Endothelial cell (in vitro differentiated cells): ENCODE data around the gene SCAF1. TPM values are rescaled to one million over a fixed set of nuclear protein-coding genes. Genes with fewer than 3 reads are reported as not detected.

Experiments used
- DNase-seq: peaks from one replicate; pipeline ENCODE4 v3.0.0; 2021; ENCODE audit warnings: low spot score
- H3K27ac Mint-ChIP-seq: one replicate; pipeline ENCODE4 v1.8.0; 2021; ENCODE audit warnings: mixed read lengths, inconsistent platforms; ENCODE audit not compliant: unreplicated experiment
- H3K27me3 Mint-ChIP-seq: one replicate; pipeline ENCODE4 v1.8.0; 2021; ENCODE audit warnings: mild to moderate bottlenecking, moderate library complexity, mixed read lengths, inconsistent platforms; ENCODE audit not compliant: unreplicated experiment
- H3K36me3 Mint-ChIP-seq: one replicate; pipeline ENCODE4 v1.8.0; 2021; ENCODE audit warnings: mild to moderate bottlenecking, low read depth, mixed read lengths, inconsistent platforms; ENCODE audit not compliant: unreplicated experiment
- H3K4me1 Mint-ChIP-seq: one replicate; pipeline ENCODE4 v1.8.0; 2021; ENCODE audit warnings: mild to moderate bottlenecking, mixed read lengths, inconsistent platforms; ENCODE audit not compliant: unreplicated experiment
- H3K4me3 Mint-ChIP-seq: one replicate; pipeline ENCODE4 v1.8.0; 2021; ENCODE audit warnings: mild to moderate bottlenecking, mixed read lengths, inconsistent platforms; ENCODE audit not compliant: unreplicated experiment
- H3K9me3 Mint-ChIP-seq: one replicate; pipeline ENCODE4 v1.8.0; 2021; ENCODE audit warnings: mixed read lengths, inconsistent platforms; ENCODE audit not compliant: unreplicated experiment
- total RNA-seq: library from RNA; stranded (reverse); fragmentation: NEBNext Ultra II Directional; extraction: Animal tissue kit (Norgen Biotek cat#: 25700); gene quantifications from one replicate; pipeline ENCODE4 v1.2.1, GENCODE V29; 2021; ENCODE audit not compliant: unreplicated experiment
- TF ChIP-seq, protein P1 (sequence below): fragments of 200-600 bp; sonication (generic); IDR thresholded peaks from one replicate; pipeline ENCODE4 v1.5.0; 2021; ENCODE audit warnings: antibody characterized with exemption; ENCODE audit not compliant: unreplicated experiment

SCAF1 gene
- total RNA-seq, 1 donor from 2014 or later = 90.3 TPM

DNA sequence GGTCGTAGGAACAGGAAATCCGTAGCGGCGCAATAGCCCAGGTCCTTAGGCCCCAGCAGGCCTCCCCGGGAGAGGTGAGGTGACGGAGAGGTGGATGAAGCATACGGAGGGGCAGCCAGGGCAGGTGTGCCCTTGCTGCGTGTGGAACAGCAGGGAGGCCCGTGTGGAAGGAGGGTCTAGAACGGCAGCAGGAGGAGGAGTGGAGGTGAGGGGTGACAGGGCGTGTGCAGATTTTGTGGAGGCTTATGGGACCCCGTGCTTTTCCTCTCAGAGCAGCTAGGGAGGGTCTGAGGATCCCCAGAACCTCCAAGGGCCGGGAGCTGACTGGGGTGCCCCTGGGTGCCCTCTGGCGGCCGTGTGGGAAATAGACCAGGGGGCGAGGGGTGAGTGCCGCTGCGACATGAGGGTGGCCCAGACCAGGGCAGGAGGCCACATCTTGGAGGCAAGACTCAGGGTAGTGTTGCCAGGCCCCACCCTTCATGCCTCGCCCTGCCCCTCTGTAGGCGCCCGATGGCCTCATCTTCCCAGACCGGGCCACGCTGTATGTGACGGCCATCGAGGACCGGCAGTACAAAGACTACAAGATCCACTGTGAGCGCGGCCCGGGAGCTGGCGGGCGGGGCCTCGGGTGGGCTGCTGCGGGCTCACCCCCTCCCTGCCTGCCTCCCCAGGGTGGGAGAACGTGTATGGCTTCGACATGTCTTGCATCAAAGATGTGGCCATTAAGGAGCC, 42.4 kb downstream of the SCAF1 start:
- H3K4me3 Mint-ChIP-seq = no peak overlapping the region
- DNase-seq = no peak
- H3K27me3 Mint-ChIP-seq = peaks cover 18% of the 10 kb centered on the region
- peaks cover 42% of the 10 kb centered on the region for H3K4me1 Mint-ChIP-seq
- peak overlapping the region; percentile 84 for H3K27ac Mint-ChIP-seq
- peaks cover 32% of the 10 kb centered on the region for H3K36me3 Mint-ChIP-seq
- H3K9me3 Mint-ChIP-seq = no peaks in the 10 kb centered on the region
- TF ChIP-seq, protein P1, sequence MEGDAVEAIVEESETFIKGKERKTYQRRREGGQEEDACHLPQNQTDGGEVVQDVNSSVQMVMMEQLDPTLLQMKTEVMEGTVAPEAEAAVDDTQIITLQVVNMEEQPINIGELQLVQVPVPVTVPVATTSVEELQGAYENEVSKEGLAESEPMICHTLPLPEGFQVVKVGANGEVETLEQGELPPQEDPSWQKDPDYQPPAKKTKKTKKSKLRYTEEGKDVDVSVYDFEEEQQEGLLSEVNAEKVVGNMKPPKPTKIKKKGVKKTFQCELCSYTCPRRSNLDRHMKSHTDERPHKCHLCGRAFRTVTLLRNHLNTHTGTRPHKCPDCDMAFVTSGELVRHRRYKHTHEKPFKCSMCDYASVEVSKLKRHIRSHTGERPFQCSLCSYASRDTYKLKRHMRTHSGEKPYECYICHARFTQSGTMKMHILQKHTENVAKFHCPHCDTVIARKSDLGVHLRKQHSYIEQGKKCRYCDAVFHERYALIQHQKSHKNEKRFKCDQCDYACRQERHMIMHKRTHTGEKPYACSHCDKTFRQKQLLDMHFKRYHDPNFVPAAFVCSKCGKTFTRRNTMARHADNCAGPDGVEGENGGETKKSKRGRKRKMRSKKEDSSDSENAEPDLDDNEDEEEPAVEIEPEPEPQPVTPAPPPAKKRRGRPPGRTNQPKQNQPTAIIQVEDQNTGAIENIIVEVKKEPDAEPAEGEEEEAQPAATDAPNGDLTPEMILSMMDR = peak; percentile 31

DNA sequence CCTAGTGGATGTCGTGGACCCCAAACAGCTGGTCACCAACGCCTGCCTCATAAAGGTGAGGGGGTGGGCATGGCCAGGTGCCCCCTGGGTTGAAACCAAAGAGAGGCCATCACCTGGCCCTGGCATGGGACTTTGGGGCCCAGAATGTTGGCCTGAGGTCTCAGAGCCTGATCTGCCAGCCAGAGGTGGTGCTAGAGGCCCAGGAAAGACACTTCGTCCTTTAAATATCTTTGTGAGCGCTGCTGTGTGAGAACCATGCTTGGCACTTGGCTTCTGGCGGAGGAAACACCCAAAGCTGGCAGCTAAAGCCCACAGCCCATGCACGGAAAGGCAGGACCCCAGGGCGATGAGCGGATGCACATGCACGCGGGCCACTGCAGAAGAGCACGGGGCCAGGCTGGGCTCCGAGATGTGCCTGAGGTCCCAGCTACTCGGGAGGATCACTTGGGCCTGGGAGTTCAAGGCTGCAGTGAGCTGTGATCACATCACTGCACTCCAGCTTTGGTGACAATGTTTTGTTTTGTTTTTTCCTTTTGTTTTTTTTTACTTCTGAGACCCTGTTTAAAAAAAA, 43.1 kb downstream of the SCAF1 start:
- no peaks in the 10 kb centered on the region for H3K9me3 Mint-ChIP-seq
- H3K4me1 Mint-ChIP-seq = peaks cover 41% of the 10 kb centered on the region
- TF ChIP-seq, protein P1 = no peak
- H3K27me3 Mint-ChIP-seq = peaks cover 21% of the 10 kb centered on the region
- H3K4me3 Mint-ChIP-seq = peak overlapping the region; percentile 65
- H3K27ac Mint-ChIP-seq = peak overlapping the region; percentile 53
- no peak for DNase-seq
- H3K36me3 Mint-ChIP-seq = peaks cover 28% of the 10 kb centered on the region

DNA sequence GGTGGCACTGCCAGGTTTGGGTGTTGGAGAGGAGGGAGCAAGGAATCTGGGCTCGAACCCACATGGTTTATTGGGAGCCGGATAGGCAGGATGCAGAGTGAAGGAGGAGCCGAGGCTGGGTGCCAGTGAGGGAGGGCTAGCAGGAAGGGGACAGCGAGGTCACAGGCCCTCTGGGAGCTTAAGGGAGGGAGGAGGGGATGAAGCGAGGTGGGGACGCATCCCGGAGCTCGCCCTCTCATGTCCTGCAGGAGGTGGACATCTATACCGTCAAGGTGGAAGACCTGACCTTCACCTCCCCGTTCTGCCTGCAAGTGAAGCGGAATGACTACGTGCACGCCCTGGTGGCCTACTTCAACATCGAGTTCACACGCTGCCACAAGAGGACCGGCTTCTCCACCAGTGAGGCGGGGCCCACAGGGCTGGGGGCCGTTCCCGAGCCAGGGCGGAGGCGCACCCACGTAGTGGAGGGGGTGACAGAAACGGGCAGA, 43.9 kb downstream of the SCAF1 start:
- Mint-ChIP-seq H3K9me3 (no peaks in the 10 kb centered on the region), H3K27me3 (peaks cover 28% of the 10 kb centered on the region), H3K36me3 (peaks cover 34% of the 10 kb centered on the region), H3K27ac (peak overlapping the region; percentile 53), H3K4me1 (peaks cover 44% of the 10 kb centered on the region), H3K4me3 (no peak overlapping the region)
- DNase-seq = no peak
- TF ChIP-seq, protein P1 = no peak

DNA sequence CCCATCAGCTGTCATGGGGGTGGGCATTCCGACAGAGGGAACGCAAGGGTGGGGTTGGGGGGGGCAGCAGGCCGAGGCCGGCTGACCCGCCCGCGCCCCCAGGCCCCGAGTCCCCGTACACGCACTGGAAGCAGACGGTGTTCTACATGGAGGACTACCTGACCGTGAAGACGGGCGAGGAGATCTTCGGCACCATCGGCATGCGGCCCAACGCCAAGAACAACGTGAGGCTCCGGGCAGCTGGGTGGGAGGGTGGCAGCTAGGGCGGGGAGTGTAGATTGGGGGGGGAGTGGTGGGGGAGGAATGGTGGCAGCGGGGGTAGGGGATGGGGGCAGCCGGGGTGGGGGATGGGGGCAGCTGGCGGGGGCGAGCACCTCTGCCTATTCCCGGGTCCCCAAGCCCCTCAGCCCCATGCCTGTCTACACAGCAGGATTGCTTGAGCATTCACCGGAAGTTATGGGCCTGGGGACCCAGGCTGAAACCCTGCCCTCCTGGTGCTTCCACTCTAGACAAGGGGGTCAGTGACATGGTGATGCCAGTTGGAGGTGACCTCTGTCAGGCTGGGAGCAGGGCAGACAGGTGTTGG, 44.6 kb downstream of the SCAF1 start:
- Mint-ChIP-seq H3K4me1 (peaks cover 46% of the 10 kb centered on the region), H3K27me3 (peaks cover 30% of the 10 kb centered on the region), H3K4me3 (peak overlapping the region; percentile 21), H3K36me3 (peaks cover 31% of the 10 kb centered on the region), H3K27ac (peak overlapping the region; percentile 82), H3K9me3 (no peaks in the 10 kb centered on the region)
- TF ChIP-seq, protein P1 = no peak
- no peak for DNase-seq

DNA sequence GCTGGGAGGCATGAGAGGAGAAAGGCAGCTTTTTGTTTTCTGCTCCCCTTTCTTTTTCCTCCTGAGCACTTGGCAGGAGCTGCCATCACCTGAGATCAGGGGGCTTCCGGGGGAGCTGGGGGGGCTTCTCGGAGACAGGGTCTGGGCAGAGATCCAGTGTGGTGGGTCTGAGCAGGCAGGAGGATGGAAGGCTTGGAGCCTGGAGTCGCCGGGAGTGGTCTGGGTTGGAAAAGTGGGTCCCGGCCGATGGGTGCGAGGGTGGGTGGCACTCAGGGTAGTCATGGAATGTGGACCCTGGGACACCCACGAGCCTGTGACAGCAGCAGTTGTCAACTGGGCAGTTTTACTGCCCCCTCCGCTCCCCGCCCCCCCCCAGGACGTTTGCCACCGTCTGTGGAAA, 45.1 kb downstream of the SCAF1 start:
- Mint-ChIP-seq H3K4me3 (peak overlapping the region; percentile 21), H3K27ac (peak overlapping the region; percentile 96), H3K4me1 (peaks cover 46% of the 10 kb centered on the region), H3K36me3 (peaks cover 31% of the 10 kb centered on the region), H3K27me3 (peaks cover 30% of the 10 kb centered on the region), H3K9me3 (no peaks in the 10 kb centered on the region)
- DNase-seq = no peak
- TF ChIP-seq, protein P1 = no peak
